ENCODE results near the gene PRICKLE2. TPM values are rescaled to one million over a fixed set of nuclear protein-coding genes. Genes with fewer than 3 reads are reported as not detected.

PRICKLE2 gene
- polyA plus RNA-seq, 3 donors: not detected

DNA sequence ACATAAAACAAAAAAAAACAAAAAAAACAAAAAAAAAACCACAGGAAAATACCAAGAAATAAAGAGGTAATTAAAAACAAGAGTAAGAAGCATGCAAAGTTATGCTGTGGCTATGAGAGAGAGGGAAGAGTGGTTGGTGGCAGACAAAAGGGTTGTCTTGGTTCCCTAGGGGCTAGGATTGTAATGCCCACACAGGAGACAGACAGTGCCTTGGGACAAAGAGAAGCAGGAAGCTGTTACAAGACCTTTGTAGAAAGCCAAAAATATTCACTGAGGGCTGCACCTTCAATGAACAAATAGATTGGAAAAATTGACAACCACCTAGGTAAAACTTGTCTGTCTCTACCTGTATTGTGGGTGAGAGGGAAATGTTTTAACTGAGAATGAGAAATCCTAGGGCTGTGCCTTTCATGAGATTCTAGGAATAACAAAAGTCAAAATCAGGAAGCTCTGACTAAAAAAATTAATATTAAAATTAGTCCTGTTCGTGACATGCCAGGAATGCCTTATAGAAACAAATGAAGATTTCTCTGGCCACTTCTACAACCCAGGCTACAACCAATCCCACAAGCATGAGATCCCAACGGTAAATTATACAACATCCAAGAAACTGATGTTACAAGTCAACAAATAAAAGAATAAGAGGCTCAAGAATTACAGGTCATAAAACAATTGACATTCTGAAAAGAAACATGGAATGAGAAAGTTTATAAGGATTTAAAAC lies 45.0 kb upstream of the PRICKLE2 start:
- Histone ChIP-seq H3K4me3 (replicated peaks in 1 of 3; ENCODE audit: low read depth in 2 of 3, low read length in 3 of 3) (no peak overlapping the region), H3K4me1 (ENCODE audit: control insufficient read depth in 1 of 2, insufficient read depth in 2 of 2, low read length in 2 of 2) (no peaks in the 10 kb centered on the region), H3K79me2 (ENCODE audit: insufficient read depth, low read length) (no peaks in the 10 kb centered on the region), H3K4me2 (replicated peaks; ENCODE audit: extremely low read depth, low read length, poor library complexity, severe bottlenecking) (no peak overlapping the region), H3K27ac (ENCODE audit: low read depth in 1 of 2, low read length in 2 of 2) (no peak overlapping the region), H4K20me1 (ENCODE audit: insufficient read depth, low read length) (no peaks in the 10 kb centered on the region), H2AFZ (ENCODE audit: insufficient read depth, low read depth, low read length, poor library complexity, severe bottlenecking) (no peak overlapping the region), H3K36me3 (replicated peaks in 1 of 2; ENCODE audit: control insufficient read depth in 1 of 2, insufficient read depth in 2 of 2, low read length in 2 of 2) (no peaks in the 10 kb centered on the region), H3K9me3 (replicated peaks in 1 of 2; ENCODE audit: control insufficient read depth in 1 of 2, insufficient read depth in 1 of 2, low read length in 2 of 2) (peaks cover 0 to 5% of the 10 kb centered on the region in 2 donors), H3K9ac (ENCODE audit: insufficient read depth, low read length, poor library complexity, severe bottlenecking) (no peak overlapping the region), H3K27me3 (ENCODE audit: control insufficient read depth in 2 of 2, insufficient read depth in 2 of 2, low read length in 2 of 2) (peaks cover 6 to 17% of the 10 kb centered on the region in 2 donors)
- Mint-ChIP-seq H3K27me3 (ENCODE audit: low read depth in 3 of 3) (peaks cover 2 to 22% (median 12%) of the 10 kb centered on the region in 3 donors), H3K36me3 (no peaks in the 10 kb centered on the region), H3K4me1 (no peaks in the 10 kb centered on the region), H3K9me3 (peaks cover 7 to 12% (median 8%) of the 10 kb centered on the region in 7 donors), H3K27ac (no peak overlapping the region), H3K4me3 (no peak overlapping the region)
- DNase-seq: no peak
- WGBS (ENCODE audit: insufficient coverage): no CpG with 5 or more reads among the region's 2 CpGs
- intact Hi-C loops (cut with micrococcal nuclease): no loop called here
- TF ChIP-seq, protein P1, sequence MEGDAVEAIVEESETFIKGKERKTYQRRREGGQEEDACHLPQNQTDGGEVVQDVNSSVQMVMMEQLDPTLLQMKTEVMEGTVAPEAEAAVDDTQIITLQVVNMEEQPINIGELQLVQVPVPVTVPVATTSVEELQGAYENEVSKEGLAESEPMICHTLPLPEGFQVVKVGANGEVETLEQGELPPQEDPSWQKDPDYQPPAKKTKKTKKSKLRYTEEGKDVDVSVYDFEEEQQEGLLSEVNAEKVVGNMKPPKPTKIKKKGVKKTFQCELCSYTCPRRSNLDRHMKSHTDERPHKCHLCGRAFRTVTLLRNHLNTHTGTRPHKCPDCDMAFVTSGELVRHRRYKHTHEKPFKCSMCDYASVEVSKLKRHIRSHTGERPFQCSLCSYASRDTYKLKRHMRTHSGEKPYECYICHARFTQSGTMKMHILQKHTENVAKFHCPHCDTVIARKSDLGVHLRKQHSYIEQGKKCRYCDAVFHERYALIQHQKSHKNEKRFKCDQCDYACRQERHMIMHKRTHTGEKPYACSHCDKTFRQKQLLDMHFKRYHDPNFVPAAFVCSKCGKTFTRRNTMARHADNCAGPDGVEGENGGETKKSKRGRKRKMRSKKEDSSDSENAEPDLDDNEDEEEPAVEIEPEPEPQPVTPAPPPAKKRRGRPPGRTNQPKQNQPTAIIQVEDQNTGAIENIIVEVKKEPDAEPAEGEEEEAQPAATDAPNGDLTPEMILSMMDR (IDR thresholded peaks at IDR 0.05): no peak

GRCh38 chr3:64268926-64269325 lies 43.7 kb upstream of the PRICKLE2 start:
- H3K9ac ChIP-seq (ENCODE audit: insufficient read depth, low read length, poor library complexity, severe bottlenecking): no peak overlapping the region
- H3K9me3 ChIP-seq (replicated peaks in 1 of 2; ENCODE audit: control insufficient read depth in 1 of 2, insufficient read depth in 1 of 2, low read length in 2 of 2): peaks cover 0 to 5% of the 10 kb centered on the region in 2 donors
- Mint-ChIP-seq H3K27me3 (ENCODE audit: low read depth in 3 of 3) (peaks cover 2 to 22% (median 12%) of the 10 kb centered on the region in 3 donors), H3K9me3 (peaks cover 5 to 12% (median 8%) of the 10 kb centered on the region in 7 donors), H3K4me3 (no peak overlapping the region), H3K36me3 (no peaks in the 10 kb centered on the region), H3K27ac (no peak overlapping the region), H3K4me1 (no peaks in the 10 kb centered on the region)
- no peaks in the 10 kb centered on the region for H4K20me1 ChIP-seq (ENCODE audit: insufficient read depth, low read length)
- no peak overlapping the region for H3K4me3 ChIP-seq (replicated peaks in 1 of 3; ENCODE audit: low read depth in 2 of 3, low read length in 3 of 3)
- intact Hi-C loops (cut with micrococcal nuclease): no loop called here
- TF ChIP-seq, protein P1 (IDR thresholded peaks at IDR 0.05): no peak
- H3K4me2 ChIP-seq (replicated peaks; ENCODE audit: extremely low read depth, low read length, poor library complexity, severe bottlenecking): no peak overlapping the region
- peaks cover 6 to 17% of the 10 kb centered on the region in 2 donors for H3K27me3 ChIP-seq (ENCODE audit: control insufficient read depth in 2 of 2, insufficient read depth in 2 of 2, low read length in 2 of 2)
- DNase-seq: no peak
- no peaks in the 10 kb centered on the region for H3K36me3 ChIP-seq (replicated peaks in 1 of 2; ENCODE audit: control insufficient read depth in 1 of 2, insufficient read depth in 2 of 2, low read length in 2 of 2)
- WGBS (ENCODE audit: insufficient coverage): no CpG with 5 or more reads among the region's 4 CpGs
- H3K27ac ChIP-seq (ENCODE audit: low read depth in 1 of 2, low read length in 2 of 2): no peak overlapping the region
- H2AFZ ChIP-seq (ENCODE audit: insufficient read depth, low read depth, low read length, poor library complexity, severe bottlenecking): no peak overlapping the region
- no peaks in the 10 kb centered on the region for H3K4me1 ChIP-seq (ENCODE audit: control insufficient read depth in 1 of 2, insufficient read depth in 2 of 2, low read length in 2 of 2)
- no peaks in the 10 kb centered on the region for H3K79me2 ChIP-seq (ENCODE audit: insufficient read depth, low read length)

Data from CD14-positive monocyte (primary cell).